ENCODE results near the gene BIN1.

Gene BIN1

DNA sequence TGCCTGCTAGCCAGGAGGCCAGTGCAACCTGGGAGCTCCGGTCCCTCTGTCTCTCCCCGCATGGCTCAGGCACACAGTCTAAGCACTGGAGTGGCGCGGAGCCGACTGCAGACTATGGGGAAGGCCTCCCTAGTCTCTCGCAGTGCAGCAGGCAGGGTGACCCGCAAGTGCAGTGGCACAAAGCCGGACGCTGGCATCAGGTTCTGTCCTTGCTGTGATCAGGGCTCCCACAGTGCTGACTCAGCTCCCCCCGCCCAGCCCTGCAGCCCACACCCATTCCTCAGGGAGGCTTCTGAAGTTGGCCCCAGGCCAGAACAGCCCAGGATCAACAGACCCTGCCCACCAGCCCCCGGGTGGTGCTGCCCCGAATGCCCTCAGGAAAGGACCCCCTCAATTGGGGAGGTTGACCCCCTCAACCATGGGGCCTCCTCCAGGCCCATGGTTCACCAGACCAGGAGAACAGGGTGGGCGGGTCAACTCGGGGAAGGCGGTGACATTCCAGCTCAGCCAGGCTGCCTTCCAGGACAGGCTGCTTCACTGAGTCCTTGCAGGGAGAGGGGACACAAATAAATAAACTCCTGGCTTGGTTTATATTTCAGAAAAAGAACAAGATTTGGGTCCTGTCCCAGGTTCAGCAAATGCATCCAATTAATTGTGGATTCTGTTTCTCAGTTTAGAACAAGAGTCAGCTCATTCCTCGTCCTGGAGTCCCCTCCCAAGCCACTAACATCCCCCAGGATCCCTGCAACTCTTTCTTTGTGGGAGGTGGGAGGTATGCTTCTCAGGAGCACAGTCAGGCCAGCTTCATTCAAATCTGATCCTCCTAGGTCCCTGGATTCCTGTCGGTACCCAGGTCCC is 12.2 kb downstream of the BIN1 start:
- in situ Hi-C loops (cut with HindIII; ENCODE audit: low sequenced_read_pairs), result no loop called here
- no peak overlapping the region for H3K4me3 ChIP-seq (ENCODE audit: low read depth, low read length)
- TF ChIP-seq, protein P1, sequence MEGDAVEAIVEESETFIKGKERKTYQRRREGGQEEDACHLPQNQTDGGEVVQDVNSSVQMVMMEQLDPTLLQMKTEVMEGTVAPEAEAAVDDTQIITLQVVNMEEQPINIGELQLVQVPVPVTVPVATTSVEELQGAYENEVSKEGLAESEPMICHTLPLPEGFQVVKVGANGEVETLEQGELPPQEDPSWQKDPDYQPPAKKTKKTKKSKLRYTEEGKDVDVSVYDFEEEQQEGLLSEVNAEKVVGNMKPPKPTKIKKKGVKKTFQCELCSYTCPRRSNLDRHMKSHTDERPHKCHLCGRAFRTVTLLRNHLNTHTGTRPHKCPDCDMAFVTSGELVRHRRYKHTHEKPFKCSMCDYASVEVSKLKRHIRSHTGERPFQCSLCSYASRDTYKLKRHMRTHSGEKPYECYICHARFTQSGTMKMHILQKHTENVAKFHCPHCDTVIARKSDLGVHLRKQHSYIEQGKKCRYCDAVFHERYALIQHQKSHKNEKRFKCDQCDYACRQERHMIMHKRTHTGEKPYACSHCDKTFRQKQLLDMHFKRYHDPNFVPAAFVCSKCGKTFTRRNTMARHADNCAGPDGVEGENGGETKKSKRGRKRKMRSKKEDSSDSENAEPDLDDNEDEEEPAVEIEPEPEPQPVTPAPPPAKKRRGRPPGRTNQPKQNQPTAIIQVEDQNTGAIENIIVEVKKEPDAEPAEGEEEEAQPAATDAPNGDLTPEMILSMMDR (IDR thresholded peaks at IDR 0.05; ENCODE audit: low read depth, low read length), result no peak
- DNase-seq (ENCODE audit: low read depth, low spot score), result peak; percentile 47

DNA sequence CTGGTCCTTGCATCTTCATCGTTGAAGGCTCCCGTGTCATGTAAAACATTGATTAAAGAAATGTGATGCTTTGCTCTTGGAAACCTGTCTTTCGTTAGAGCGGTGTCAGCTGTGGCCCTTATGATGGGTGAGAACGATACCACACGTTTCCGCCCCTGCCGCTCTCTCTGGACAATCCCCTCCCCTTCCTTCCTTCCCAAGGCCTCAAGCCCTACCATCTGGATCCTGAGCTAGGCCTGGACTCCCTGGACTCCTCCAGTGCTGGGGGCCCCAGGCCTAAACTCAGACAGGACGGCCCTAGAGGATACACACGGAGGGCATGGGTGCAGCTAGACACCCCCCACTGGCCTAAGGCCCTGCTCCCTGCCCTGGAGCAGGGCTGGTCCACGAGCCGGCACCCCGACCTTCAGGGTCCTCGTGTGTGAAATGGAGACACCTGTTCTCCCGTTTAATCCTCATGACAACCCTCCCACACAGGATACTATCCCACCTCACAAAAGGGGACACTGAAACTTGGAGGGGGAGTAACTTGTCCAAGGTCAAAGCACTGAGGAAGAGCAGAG is 13.2 kb downstream of the BIN1 start:
- no peak overlapping the region for H3K4me3 ChIP-seq (ENCODE audit: low read depth, low read length)
- in situ Hi-C loops (cut with HindIII; ENCODE audit: low sequenced_read_pairs), result no loop called here
- TF ChIP-seq, protein P1 (IDR thresholded peaks at IDR 0.05; ENCODE audit: low read depth, low read length), result no peak
- no peak for DNase-seq (ENCODE audit: low read depth, low spot score)

DNA sequence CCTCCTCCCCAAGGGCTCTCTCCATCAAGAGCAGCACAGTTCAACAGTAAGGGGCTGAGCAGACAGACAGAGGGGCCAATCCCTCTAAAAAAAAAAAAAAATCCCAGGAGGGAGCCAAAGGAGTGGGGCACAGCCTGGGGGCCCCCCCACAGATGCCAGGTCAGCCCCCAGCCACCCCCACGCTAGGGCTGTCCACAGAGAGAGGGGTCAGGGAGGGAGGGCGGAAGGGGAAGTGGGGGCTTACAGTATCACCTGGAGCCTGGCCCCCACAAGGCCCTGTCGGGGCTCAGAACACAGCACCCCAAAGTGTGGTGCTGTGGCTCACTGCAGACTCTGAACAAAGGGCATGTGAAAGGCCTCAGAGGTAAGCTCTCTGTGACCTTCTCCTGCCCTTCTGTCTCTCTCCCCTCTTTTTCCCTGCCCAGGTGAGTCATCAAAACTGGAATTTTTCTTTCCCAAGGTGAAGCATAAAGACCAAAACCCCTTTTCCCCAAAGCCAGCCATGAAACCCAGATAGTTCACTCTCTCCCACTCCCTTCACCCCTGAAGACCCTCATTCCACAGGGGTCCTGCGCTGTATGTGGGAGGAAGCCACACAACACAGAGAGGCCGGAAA is 13.9 kb downstream of the BIN1 start:
- in situ Hi-C loops (cut with HindIII; ENCODE audit: low sequenced_read_pairs), result no loop called here
- TF ChIP-seq, protein P1 (IDR thresholded peaks at IDR 0.05; ENCODE audit: low read depth, low read length), result no peak
- no peak overlapping the region for H3K4me3 ChIP-seq (ENCODE audit: low read depth, low read length)
- no peak for DNase-seq (ENCODE audit: low read depth, low spot score)

DNA sequence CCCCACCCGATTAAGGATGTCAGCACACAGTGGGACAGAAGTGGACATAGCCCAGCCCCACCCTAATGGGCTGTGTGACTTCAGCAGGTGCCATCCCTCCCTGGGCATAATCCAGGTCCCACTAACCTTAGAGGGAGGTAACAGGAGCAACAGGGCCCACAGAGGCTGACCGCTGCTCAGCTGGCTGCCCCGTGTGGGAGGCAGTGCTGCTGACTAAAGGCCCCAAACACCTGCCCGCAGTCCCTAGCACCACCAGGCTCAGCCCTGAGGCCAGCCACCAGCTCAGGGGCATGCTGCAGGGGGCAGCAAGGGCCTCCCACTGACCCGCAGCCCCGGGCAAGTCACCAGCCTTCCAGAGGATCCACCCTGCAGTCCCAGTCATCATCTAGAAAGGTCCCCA is 14.6 kb downstream of the BIN1 start:
- H3K4me3 ChIP-seq (ENCODE audit: low read depth, low read length), result no peak overlapping the region
- TF ChIP-seq, protein P1 (IDR thresholded peaks at IDR 0.05; ENCODE audit: low read depth, low read length), result no peak
- in situ Hi-C loops (cut with HindIII; ENCODE audit: low sequenced_read_pairs), result no loop called here
- no peak for DNase-seq (ENCODE audit: low read depth, low spot score)

DNA sequence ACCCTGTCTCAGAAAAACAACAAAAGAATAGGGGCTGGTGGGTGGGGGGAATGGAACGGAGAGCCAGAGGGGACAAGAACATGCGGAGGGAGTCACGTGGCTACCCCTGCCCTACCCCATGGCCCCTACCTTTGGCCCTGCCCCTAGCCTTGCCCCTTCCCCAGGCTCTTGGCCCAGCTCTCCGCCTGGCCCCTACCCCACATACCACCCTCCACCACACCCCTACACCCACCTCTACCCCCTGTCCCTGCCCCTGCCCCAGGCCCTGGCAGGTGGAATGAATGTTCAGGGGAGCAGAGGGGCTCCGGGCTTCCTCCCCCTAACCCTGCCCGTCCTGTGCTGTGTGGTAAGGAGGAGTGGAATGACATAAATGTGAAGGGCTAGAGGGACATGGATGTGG is 15.1 kb downstream of the BIN1 start:
- no peak for DNase-seq (ENCODE audit: low read depth, low spot score)
- TF ChIP-seq, protein P1 (IDR thresholded peaks at IDR 0.05; ENCODE audit: low read depth, low read length), result no peak
- in situ Hi-C loops (cut with HindIII; ENCODE audit: low sequenced_read_pairs), result no loop called here
- H3K4me3 ChIP-seq (ENCODE audit: low read depth, low read length), result no peak overlapping the region

DNA sequence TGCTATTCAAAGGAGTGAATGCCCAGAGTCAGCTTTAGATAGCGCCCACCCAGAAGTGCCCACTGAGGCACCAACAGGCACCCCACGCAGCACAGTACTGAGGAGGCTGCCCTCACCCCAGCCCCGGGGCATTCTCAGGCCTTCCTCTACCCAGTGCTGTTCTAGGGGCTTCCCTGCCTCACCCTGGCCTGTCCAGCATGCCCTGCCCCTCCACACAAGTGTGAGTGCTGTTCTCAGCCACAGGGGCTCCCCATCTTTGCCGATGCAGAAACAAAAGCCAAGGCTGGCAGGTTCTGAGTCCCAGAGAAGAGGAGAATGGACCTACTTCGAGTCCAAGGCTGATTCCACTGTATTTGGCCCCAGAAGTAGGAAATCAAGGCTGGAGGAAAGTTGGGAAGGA is 15.8 kb downstream of the BIN1 start:
- no peak for DNase-seq (ENCODE audit: low read depth, low spot score)
- in situ Hi-C loops (cut with HindIII; ENCODE audit: low sequenced_read_pairs), result no loop called here
- H3K4me3 ChIP-seq (ENCODE audit: low read depth, low read length), result no peak overlapping the region
- TF ChIP-seq, protein P1 (IDR thresholded peaks at IDR 0.05; ENCODE audit: low read depth, low read length), result no peak

Measured in astrocyte of the spinal cord (primary cell).